ENCODE data around the gene FAM184A. TPM values are rescaled to one million over a fixed set of nuclear protein-coding genes. Genes with fewer than 3 reads are reported as not detected.

The FAM184A gene
- total and polyA plus RNA-seq, 2 of the 13 experiments (the other 11 are each of a cell fraction or from before 2014, with no cell fraction given), result 7.0 to 18.0 TPM

DNA sequence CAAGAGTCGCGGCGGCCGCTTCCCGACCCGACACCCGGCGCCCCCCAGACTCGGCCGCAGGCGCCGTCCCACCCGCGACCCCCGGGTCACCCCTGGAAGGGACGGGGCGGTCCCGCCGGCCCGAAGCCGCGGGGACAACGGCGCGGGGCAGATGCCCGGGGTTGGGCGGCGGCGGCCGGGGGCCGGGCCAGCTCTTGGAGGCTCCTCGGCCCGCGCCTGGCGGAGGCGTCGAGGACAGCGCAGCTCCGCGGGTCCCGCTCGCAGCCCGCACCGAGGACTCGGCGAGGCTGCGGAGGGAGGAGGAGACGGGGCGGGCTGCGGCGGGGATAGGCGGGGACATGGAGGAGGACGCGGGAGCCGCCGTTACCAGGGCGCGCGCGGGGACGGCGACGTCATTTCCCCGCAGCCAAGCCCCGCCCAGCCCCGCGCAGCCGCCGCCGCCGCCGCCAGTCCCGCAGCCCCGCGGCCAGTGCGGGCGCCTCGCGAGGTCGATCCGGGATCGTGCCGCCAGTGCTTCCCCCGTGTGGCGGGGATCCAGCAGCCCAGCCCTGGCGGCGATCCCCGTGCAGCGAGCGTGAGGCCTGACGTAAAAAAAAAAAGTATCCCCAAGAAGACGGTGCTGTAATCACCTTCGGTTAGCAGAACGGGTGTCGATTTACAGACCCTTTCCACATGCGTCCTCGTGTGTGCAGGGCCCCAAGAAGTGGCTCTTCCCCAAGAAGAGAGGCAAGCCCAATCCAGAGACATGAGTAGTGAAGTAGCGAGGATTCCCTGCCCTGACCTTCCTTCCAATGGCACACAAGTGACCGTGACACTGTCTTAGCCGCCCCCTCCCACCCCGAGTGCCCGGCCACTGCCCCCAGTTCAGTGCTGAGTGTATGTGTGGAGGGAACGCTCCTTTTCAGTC is at the start of gene FAM184A (continued):
- TF ChIP-seq, protein P1, sequence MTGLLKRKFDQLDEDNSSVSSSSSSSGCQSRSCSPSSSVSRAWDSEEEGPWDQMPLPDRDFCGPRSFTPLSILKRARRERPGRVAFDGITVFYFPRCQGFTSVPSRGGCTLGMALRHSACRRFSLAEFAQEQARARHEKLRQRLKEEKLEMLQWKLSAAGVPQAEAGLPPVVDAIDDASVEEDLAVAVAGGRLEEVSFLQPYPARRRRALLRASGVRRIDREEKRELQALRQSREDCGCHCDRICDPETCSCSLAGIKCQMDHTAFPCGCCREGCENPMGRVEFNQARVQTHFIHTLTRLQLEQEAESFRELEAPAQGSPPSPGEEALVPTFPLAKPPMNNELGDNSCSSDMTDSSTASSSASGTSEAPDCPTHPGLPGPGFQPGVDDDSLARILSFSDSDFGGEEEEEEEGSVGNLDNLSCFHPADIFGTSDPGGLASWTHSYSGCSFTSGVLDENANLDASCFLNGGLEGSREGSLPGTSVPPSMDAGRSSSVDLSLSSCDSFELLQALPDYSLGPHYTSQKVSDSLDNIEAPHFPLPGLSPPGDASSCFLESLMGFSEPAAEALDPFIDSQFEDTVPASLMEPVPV (CRISPR knock-in tag; IDR thresholded peaks at IDR 0.05), result no peak
- TF ChIP-seq TOE1 (CRISPR knock-in tag; IDR thresholded peaks at IDR 0.05) (no peak), PCBP2 (optimal IDR thresholded peaks at IDR 0.05; ENCODE audit: low read depth, low read length, poor library complexity, severe bottlenecking) (no peak), GATAD2A (CRISPR knock-in tag; IDR thresholded peaks at IDR 0.05) (peak; percentile 48; the same call in 1 of the 2 replicates), SATB2 (CRISPR knock-in tag; IDR thresholded peaks at IDR 0.05) (no peak), ZNF841 (CRISPR knock-in tag; IDR thresholded peaks at IDR 0.05; ENCODE audit: borderline replicate concordance) (no peak), SRF (IDR thresholded peaks at IDR 0.05; ENCODE audit: low read depth, low read length) (no peak), SAP130 (CRISPR knock-in tag; IDR thresholded peaks at IDR 0.05; ENCODE audit: low read depth) (no peak), STAG1 (CRISPR knock-in tag; IDR thresholded peaks at IDR 0.05) (peak; percentile 41), ZNF761 (CRISPR knock-in tag; conservative IDR thresholded peaks at IDR 0.05) (peak; percentile 72; the same call in 1 of the 2 replicates), ZSCAN12 (CRISPR knock-in tag; IDR thresholded peaks at IDR 0.05) (no peak; the same call in 1 of the 2 replicates), KDM2A (CRISPR knock-in tag; IDR thresholded peaks at IDR 0.05; ENCODE audit: borderline replicate concordance, low read depth) (peak; percentile 89), MYNN (CRISPR knock-in tag; IDR thresholded peaks at IDR 0.05; ENCODE audit: low read depth) (no peak), BCL6 (CRISPR knock-in tag; IDR thresholded peaks at IDR 0.05) (0 out of 2 replicates have a peak, but pooled peaks have one; percentile 39)
- TF ChIP-seq, protein P2, sequence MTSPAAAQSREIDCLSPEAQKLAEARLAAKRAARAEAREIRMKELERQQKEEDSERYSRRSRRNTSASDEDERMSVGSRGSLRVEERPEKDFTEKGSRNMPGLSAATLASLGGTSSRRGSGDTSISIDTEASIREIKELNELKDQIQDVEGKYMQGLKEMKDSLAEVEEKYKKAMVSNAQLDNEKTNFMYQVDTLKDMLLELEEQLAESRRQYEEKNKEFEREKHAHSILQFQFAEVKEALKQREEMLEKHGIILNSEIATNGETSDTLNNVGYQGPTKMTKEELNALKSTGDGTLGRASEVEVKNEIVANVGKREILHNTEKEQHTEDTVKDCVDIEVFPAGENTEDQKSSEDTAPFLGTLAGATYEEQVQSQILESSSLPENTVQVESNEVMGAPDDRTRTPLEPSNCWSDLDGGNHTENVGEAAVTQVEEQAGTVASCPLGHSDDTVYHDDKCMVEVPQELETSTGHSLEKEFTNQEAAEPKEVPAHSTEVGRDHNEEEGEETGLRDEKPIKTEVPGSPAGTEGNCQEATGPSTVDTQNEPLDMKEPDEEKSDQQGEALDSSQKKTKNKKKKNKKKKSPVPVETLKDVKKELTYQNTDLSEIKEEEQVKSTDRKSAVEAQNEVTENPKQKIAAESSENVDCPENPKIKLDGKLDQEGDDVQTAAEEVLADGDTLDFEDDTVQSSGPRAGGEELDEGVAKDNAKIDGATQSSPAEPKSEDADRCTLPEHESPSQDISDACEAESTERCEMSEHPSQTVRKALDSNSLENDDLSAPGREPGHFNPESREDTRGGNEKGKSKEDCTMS (CRISPR knock-in tag; conservative IDR thresholded peaks at IDR 0.05), result no peak
- TF ChIP-seq, protein P3, sequence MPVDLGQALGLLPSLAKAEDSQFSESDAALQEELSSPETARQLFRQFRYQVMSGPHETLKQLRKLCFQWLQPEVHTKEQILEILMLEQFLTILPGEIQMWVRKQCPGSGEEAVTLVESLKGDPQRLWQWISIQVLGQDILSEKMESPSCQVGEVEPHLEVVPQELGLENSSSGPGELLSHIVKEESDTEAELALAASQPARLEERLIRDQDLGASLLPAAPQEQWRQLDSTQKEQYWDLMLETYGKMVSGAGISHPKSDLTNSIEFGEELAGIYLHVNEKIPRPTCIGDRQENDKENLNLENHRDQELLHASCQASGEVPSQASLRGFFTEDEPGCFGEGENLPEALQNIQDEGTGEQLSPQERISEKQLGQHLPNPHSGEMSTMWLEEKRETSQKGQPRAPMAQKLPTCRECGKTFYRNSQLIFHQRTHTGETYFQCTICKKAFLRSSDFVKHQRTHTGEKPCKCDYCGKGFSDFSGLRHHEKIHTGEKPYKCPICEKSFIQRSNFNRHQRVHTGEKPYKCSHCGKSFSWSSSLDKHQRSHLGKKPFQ (CRISPR knock-in tag; IDR thresholded peaks at IDR 0.05; ENCODE audit: insufficient replicate concordance), result no peak
- TF ChIP-seq, protein P4, sequence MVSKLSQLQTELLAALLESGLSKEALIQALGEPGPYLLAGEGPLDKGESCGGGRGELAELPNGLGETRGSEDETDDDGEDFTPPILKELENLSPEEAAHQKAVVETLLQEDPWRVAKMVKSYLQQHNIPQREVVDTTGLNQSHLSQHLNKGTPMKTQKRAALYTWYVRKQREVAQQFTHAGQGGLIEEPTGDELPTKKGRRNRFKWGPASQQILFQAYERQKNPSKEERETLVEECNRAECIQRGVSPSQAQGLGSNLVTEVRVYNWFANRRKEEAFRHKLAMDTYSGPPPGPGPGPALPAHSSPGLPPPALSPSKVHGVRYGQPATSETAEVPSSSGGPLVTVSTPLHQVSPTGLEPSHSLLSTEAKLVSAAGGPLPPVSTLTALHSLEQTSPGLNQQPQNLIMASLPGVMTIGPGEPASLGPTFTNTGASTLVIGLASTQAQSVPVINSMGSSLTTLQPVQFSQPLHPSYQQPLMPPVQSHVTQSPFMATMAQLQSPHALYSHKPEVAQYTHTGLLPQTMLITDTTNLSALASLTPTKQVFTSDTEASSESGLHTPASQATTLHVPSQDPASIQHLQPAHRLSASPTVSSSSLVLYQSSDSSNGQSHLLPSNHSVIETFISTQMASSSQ (IDR thresholded peaks at IDR 0.05; ENCODE audit: low read depth), result no peak
- TF ChIP-seq, protein P4 (CRISPR knock-in tag; IDR thresholded peaks at IDR 0.05; ENCODE audit: borderline replicate concordance), result no peak
